HepG2 (cell line): ENCODE results near the gene BEAN1. TPM values are rescaled to one million over a fixed set of nuclear protein-coding genes. Genes with fewer than 3 reads are reported as not detected.

Experiments
- CEBPG ChIP-seq: IDR thresholded peaks from 2 replicates; pipeline ENCODE4 v1.6.1; 2016
- CREBL2 ChIP-seq: sonication (generic); formaldehyde crosslinking; IDR thresholded peaks from 2 replicates; pipeline ENCODE4 v1.8.1; 2023; ENCODE audit warnings: missing genetic modification reagents, mild to moderate bottlenecking, borderline replicate concordance
- HNF1B ChIP-seq: sonication (generic); formaldehyde crosslinking; IDR thresholded peaks from 2 replicates; pipeline ENCODE4 v1.5.1; 2020; ENCODE audit warnings: mild to moderate bottlenecking, moderate library complexity, missing genetic modification reagents
- HNRNPL ChIP-seq: fragments of 200-400 bp; formaldehyde crosslinking; IDR thresholded peaks from 2 replicates; pipeline ENCODE4 v1.6.1; 2017; ENCODE audit warnings: mild to moderate bottlenecking, low read depth, low read length
- KDM3A ChIP-seq: IDR thresholded peaks from 2 replicates; pipeline ENCODE4 v1.6.1; 2018; ENCODE audit warnings: low read depth, missing compliant biosample characterization
- MAZ ChIP-seq, 2 experiments: sonication (generic) in 1 of 2; formaldehyde crosslinking in 1 of 2; IDR thresholded peaks; 2 replicates each; pipeline versions ENCODE4 v1.5.0 to v1.6.1; 2012 to 2020; ENCODE audit warnings: low read depth in 2 of 2, mild to moderate bottlenecking in 2 of 2, borderline replicate concordance in 1 of 2, improper control_type of control experiment in 1 of 2, low read length in 1 of 2, missing genetic modification reagents in 1 of 2, moderate library complexity in 1 of 2
- MLX ChIP-seq: IDR thresholded peaks from 2 replicates; pipeline ENCODE4 v1.6.1; 2016
- ZBTB4 ChIP-seq: sonication (generic); formaldehyde crosslinking; IDR thresholded peaks from 2 replicates; pipeline ENCODE4 v1.4.0; 2020; ENCODE audit warnings: missing genetic modification reagents, mild to moderate bottlenecking, borderline replicate concordance
- ZFP41 ChIP-seq: sonication (generic); formaldehyde crosslinking; IDR thresholded peaks from 2 replicates; pipeline ENCODE4 v1.4.0; 2020; ENCODE audit warnings: mild to moderate bottlenecking, missing genetic modification reagents, borderline replicate concordance
- ZHX1 ChIP-seq: sonication (generic); formaldehyde crosslinking; IDR thresholded peaks from 2 replicates; pipeline ENCODE4 v1.8.1; 2022; ENCODE audit warnings: low read depth, mild to moderate bottlenecking, missing genetic modification reagents
- ZSCAN22 ChIP-seq: sonication (generic); formaldehyde crosslinking; IDR thresholded peaks from 2 replicates; pipeline ENCODE4 v1.4.0; 2020; ENCODE audit warnings: mild to moderate bottlenecking, missing genetic modification reagents
- polyA plus RNA-seq, 8 experiments: library from polyadenylated mRNA; depleted of rRNA in 3 of 8; stranded (reverse) in 7 of 8; unstranded in 1 of 8; fragments of >200 nt; fragmentation: Illumina TruSeq in 4 of 8; extraction: Trizol in 4 of 8; gene quantifications; 2 replicates each; pipeline versions ENCODE4 v1.2.1 to v1.2.3, GENCODE V29; 2011 to 2016; ENCODE audit warnings: low read depth in 4 of 8, missing spikeins in 1 of 8, mixed read lengths in 1 of 8; ENCODE audit not compliant: insufficient read depth in 1 of 8
- total RNA-seq, 5 experiments: library from RNA; depleted of rRNA; stranded (reverse); fragments of >200 nt; fragmentation: Illumina TruSeq; extraction: Trizol; gene quantifications; 2 replicates each; pipeline ENCODE4 v1.2.3, GENCODE V29; 2016; ENCODE audit warnings: low read depth in 1 of 5
- TF ChIP-seq, protein P1 (sequence below): sonication (generic); formaldehyde crosslinking; IDR thresholded peaks from 2 replicates; pipeline ENCODE4 v1.4.0; 2020; ENCODE audit warnings: missing genetic modification reagents
- TF ChIP-seq, protein P2 (sequence below): sonication (generic); formaldehyde crosslinking; IDR thresholded peaks from 2 replicates; pipeline ENCODE4 v1.4.0; 2020; ENCODE audit warnings: missing genetic modification reagents; ENCODE audit errors: not compliant biosample characterization

The BEAN1 gene
- total and polyA plus RNA-seq, 2 of the 13 experiments (the other 11 are each of a cell fraction or from before 2014, with no cell fraction given), result 0.53 to 1.4 TPM

GRCh38 chr16:66427871-66428681 lies 981 bp downstream of the BEAN1 start (continued):
- TF ChIP-seq, protein P1, sequence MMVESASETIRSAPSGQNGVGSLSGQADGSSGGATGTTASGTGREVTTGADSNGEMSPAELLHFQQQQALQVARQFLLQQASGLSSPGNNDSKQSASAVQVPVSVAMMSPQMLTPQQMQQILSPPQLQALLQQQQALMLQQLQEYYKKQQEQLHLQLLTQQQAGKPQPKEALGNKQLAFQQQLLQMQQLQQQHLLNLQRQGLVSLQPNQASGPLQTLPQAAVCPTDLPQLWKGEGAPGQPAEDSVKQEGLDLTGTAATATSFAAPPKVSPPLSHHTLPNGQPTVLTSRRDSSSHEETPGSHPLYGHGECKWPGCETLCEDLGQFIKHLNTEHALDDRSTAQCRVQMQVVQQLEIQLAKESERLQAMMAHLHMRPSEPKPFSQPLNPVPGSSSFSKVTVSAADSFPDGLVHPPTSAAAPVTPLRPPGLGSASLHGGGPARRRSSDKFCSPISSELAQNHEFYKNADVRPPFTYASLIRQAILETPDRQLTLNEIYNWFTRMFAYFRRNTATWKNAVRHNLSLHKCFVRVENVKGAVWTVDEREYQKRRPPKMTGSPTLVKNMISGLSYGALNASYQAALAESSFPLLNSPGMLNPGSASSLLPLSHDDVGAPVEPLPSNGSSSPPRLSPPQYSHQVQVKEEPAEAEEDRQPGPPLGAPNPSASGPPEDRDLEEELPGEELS (CRISPR knock-in tag), result no peak
- TF ChIP-seq CREBL2 (CRISPR knock-in tag), result peak; percentile 55; the same call in 1 of the 2 replicates
- no peak for TF ChIP-seq ZSCAN22 (CRISPR knock-in tag)
- TF ChIP-seq ZHX1 (CRISPR knock-in tag), result no peak
- TF ChIP-seq, protein P2, sequence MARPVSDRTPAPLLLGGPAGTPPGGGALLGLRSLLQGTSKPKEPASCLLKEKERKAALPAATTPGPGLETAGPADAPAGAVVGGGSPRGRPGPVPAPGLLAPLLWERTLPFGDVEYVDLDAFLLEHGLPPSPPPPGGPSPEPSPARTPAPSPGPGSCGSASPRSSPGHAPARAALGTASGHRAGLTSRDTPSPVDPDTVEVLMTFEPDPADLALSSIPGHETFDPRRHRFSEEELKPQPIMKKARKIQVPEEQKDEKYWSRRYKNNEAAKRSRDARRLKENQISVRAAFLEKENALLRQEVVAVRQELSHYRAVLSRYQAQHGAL (CRISPR knock-in tag), result no peak
- no peak for TF ChIP-seq CEBPG (CRISPR knock-in tag)
- no peak for TF ChIP-seq HNF1B (CRISPR knock-in tag)
- no peak for TF ChIP-seq MLX (CRISPR knock-in tag)
- 0 out of 2 replicates have a peak, but pooled peaks have one; percentile 41 for TF ChIP-seq ZFP41 (CRISPR knock-in tag)
- TF ChIP-seq MAZ (IDR thresholded peaks at IDR 0.05; ENCODE audit: borderline replicate concordance, low read depth, low read length), result no peak
- no peak for TF ChIP-seq MAZ (CRISPR knock-in tag; IDR thresholded peaks at IDR 0.05; ENCODE audit: low read depth)
- no peak for TF ChIP-seq ZBTB4
- 0 out of 2 replicates have a peak, but pooled peaks have one; percentile 43 for TF ChIP-seq HNRNPL
- TF ChIP-seq KDM3A (CRISPR knock-in tag), result peak; percentile 49; the same call in 1 of the 2 replicates
